ENCODE measurements around the gene JAZF1. TPM values are rescaled to one million over a fixed set of nuclear protein-coding genes. Genes with fewer than 3 reads are reported as not detected.

JAZF1 gene
- total and polyA plus RNA-seq, 2 of the 4 experiments (the other 2 are of a cell fraction), result 8.4 to 10.5 TPM

DNA sequence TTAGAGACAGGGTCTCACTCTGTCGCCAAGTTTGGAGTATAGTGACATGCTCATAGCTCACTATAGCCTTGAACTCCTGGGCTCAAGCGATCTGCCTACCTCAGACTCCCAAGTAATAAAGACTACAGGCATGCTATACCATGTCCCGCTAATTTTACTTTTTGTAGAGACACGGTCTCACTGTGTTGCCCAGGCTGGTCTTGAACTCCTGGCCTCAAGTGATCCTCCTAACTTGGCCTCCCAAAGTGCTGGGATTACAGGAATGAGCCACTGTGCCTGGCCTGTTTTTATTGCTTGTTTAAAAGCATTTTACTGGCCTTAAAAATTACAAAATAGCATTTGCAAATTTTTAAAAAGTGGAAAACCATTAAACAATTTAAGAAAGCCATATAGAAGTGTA lies 135.0 kb downstream of the JAZF1 start:
- TF ChIP-seq SMC3 (IDR thresholded peaks at IDR 0.05; ENCODE audit: low read depth, low read length) (no peak), RFX5 (IDR thresholded peaks at IDR 0.05; ENCODE audit: low read depth, low read length) (no peak), BHLHE40 (IDR thresholded peaks at IDR 0.05; ENCODE audit: low read depth, low read length) (no peak)
- Histone ChIP-seq H4K20me1 (ENCODE audit: insufficient read depth, low read length) (0 out of 2 replicates have a peak, but pooled peaks cover 4% of the 10 kb centered on the region), H3K27ac (ENCODE audit: insufficient read depth, low read length) (no peak overlapping the region), H3K23ac (ENCODE audit: low read depth, low read length) (no peak overlapping the region; the same call in 1 of the 2 replicates), H2BK20ac (ENCODE audit: low read depth, low read length) (no peak overlapping the region), H2AK5ac (ENCODE audit: low read depth, low read length) (no peak overlapping the region), H3K4me3 (ENCODE audit: insufficient read depth, low read depth, low read length) (no peak overlapping the region), H4K91ac (ENCODE audit: insufficient read depth, low read depth, low read length) (no peak overlapping the region), H3K27me3 (ENCODE audit: control insufficient read depth, insufficient read depth, low read length) (no peaks in the 10 kb centered on the region), H3K14ac (replicated peaks; ENCODE audit: low read depth, low read length) (no peak overlapping the region), H3K18ac (ENCODE audit: low read depth, low read length) (no peak overlapping the region), H2BK15ac (ENCODE audit: low read depth, low read length) (no peak overlapping the region), H3K56ac (ENCODE audit: extremely low read depth, insufficient read depth, low read length) (no peak overlapping the region), H3K9me1 (ENCODE audit: insufficient read depth, low read length) (peaks cover 6% of the 10 kb centered on the region), H3K79me1 (ENCODE audit: low read depth in 1 of 2, low read length in 2 of 2) (peaks cover 12 to 41% of the 10 kb centered on the region in 2 experiments), H3K9me3 (ENCODE audit: control insufficient read depth, insufficient read depth, low read length) (no peaks in the 10 kb centered on the region), H3K4me2 (ENCODE audit: low read depth, low read length) (no peak overlapping the region), H2AK9ac (replicated peaks; ENCODE audit: low read depth, low read length, poor library complexity) (no peak overlapping the region), H3K4ac (ENCODE audit: low read depth, low read length) (no peak overlapping the region), H3K36me3 (ENCODE audit: control insufficient read depth, insufficient read depth, low read length) (no peaks in the 10 kb centered on the region), H3K4me1 (ENCODE audit: control insufficient read depth, insufficient read depth, low read length) (peaks cover 9% of the 10 kb centered on the region), H4K8ac (ENCODE audit: low read depth in 2 of 2, low read length in 2 of 2) (no peak overlapping the region), H2BK120ac (ENCODE audit: low read depth, low read length) (no peak overlapping the region), H2AFZ (replicated peaks; ENCODE audit: low read length, poor library complexity) (no peak overlapping the region), H4K5ac (ENCODE audit: low read depth, low read length) (no peak overlapping the region), H3K9ac (ENCODE audit: low read depth, low read length) (no peak overlapping the region), H2BK5ac (ENCODE audit: low read depth, low read length, poor library complexity, severe bottlenecking) (no peak overlapping the region)
- ATAC-seq (ENCODE audit: low read depth), result no peak
- in situ Hi-C loops (cut with MboI; ENCODE audit: low sequenced_read_pairs), result no loop called here
- dilution Hi-C loops (cut with HindIII; ENCODE audit: low sequenced_read_pairs, unreplicated experiment), result no loop called here
- no peak for DNase-seq
- ChIA-PET CTCF (interaction anchor here (1.2 kb wide), 1 partner anchor 16 kb away, joined by 3 read pairs; no protein-coding TSS in a partner anchor), POLR2A (ENCODE audit: unreplicated experiment) (no interaction called here)
- 100% methylated on average over 2 of the region's 4 CpGs; no CpG with 5 or more reads in 1 of the 2 experiments for WGBS, 2 experiments (ENCODE audit: extremely low coverage in 2 of 2, insufficient read length in 1 of 2)
- intact Hi-C loops (cut with micrococcal nuclease), result no loop called here
- no TSS peak for BruUV-seq (replicated peaks)

All from IMR-90 (cell line).